ENCODE data around the gene ITGAV. TPM values are rescaled to one million over a fixed set of nuclear protein-coding genes. Genes with fewer than 3 reads are reported as not detected.

ITGAV gene
- total RNA-seq, 2 donors from 2014 or later, result 31.6 to 54.6 TPM

DNA sequence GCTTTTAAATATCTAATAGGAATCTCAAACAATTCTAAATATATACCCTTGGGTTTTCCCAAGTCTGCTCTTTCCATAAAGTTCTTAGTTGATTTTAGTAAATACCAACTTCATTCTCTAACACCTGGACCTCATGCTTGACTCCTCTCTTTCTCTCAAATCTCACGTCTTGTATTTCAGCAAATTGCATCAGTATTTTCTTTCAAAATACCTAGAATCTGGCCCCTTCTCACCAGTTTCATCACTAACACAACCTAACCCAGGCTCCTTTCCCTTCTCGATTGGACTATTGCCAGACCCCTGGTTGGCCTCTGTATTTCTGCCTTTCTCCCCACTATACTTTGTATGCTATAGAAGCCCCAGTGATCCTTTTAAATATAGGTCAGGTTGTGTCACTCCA, 81.0 kb downstream of the ITGAV start:
- peaks cover 12% of the 10 kb centered on the region for H3K36me3 ChIP-seq
- no peaks in the 10 kb centered on the region for H3K9me3 ChIP-seq
- TF ChIP-seq, protein P1, sequence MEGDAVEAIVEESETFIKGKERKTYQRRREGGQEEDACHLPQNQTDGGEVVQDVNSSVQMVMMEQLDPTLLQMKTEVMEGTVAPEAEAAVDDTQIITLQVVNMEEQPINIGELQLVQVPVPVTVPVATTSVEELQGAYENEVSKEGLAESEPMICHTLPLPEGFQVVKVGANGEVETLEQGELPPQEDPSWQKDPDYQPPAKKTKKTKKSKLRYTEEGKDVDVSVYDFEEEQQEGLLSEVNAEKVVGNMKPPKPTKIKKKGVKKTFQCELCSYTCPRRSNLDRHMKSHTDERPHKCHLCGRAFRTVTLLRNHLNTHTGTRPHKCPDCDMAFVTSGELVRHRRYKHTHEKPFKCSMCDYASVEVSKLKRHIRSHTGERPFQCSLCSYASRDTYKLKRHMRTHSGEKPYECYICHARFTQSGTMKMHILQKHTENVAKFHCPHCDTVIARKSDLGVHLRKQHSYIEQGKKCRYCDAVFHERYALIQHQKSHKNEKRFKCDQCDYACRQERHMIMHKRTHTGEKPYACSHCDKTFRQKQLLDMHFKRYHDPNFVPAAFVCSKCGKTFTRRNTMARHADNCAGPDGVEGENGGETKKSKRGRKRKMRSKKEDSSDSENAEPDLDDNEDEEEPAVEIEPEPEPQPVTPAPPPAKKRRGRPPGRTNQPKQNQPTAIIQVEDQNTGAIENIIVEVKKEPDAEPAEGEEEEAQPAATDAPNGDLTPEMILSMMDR (IDR thresholded peaks at IDR 0.05), result no peak
- no peak overlapping the region for H3K9ac ChIP-seq (ENCODE audit: low read depth in 2 of 2, low read length in 2 of 2)
- no peak overlapping the region for H3K27ac ChIP-seq
- no peak for DNase-seq
- H3K4me3 ChIP-seq, result no peak overlapping the region
- no peaks in the 10 kb centered on the region for H3K27me3 ChIP-seq
- intact Hi-C loops (cut with DNase I), result no loop called here
- no peaks in the 10 kb centered on the region for H3K4me1 ChIP-seq

DNA sequence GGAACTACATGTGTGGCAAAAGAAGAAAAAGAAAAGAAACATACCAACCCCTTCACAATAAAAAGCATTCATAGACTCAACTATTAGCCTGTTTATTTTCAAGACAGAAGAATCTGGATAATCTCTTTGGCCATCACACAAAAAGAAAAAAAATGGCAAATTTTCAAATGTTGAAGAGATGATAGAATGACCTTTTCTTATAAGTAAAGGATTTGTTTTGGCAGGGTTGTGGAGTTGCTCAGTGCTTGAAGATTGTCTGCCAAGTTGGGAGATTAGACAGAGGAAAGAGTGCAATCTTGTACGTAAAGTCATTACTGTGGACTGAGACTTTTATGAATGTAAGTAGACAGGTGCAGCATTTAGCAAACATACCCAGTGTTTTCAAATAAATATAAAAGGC, 85.5 kb downstream of the ITGAV start:
- H3K27me3 ChIP-seq, result no peaks in the 10 kb centered on the region
- TF ChIP-seq, protein P1 (IDR thresholded peaks at IDR 0.05), result no peak
- H3K9me3 ChIP-seq, result no peaks in the 10 kb centered on the region
- H3K4me3 ChIP-seq, result no peak overlapping the region
- H3K27ac ChIP-seq, result no peak overlapping the region
- intact Hi-C loops (cut with DNase I), result no loop called here
- H3K36me3 ChIP-seq, result peaks cover 10% of the 10 kb centered on the region
- no peaks in the 10 kb centered on the region for H3K4me1 ChIP-seq
- DNase-seq, result no peak
- no peak overlapping the region for H3K9ac ChIP-seq (ENCODE audit: low read depth in 2 of 2, low read length in 2 of 2)

DNA sequence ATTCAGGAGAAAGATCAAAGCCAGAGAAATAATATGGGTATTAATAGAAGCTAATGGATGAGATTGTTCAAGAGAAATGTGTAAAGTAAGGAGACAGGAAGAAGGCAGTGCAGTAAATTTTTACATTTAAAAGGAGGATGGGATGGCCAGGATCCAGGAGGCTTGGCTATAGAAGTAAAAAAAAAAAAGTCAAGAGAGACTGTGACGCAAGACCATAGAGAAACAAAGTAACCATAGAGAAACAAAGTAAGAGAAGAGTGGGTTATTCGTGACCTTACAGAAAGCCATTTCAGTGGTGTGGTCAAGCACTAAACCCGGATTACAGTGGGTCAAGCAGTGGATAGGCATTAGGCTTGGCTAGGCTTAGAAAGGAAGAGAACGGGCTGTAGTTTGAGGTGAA, 93.5 kb downstream of the ITGAV start:
- intact Hi-C loops (cut with DNase I), result no loop called here
- TF ChIP-seq, protein P1 (IDR thresholded peaks at IDR 0.05), result no peak
- H3K9ac ChIP-seq (ENCODE audit: low read depth in 2 of 2, low read length in 2 of 2), result no peak overlapping the region

DNA sequence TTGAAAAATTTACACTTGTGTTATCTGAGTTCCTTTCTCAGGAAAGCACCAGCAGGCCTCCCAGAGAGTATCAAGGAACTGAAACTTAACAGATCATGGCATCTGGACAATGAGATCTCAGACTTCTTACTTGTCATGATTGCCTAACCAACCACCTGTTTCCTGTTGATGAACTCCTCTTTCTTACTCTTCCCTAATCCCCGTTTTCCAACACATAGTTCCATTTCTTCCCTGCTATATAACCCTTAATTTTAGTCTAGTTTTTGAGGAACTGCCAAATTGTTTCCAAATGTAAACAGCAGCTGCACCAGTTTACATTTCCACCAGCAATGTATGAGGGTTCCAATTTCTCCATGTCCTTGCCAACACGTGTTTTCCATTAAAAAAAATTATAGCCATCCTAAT, 98.0 kb downstream of the ITGAV start:
- H3K4me3 ChIP-seq, result no peak overlapping the region
- H3K27ac ChIP-seq, result no peak overlapping the region
- no peak for DNase-seq
- no peak overlapping the region for H3K9ac ChIP-seq (ENCODE audit: low read depth in 2 of 2, low read length in 2 of 2)
- no peaks in the 10 kb centered on the region for H3K4me1 ChIP-seq
- intact Hi-C loops (cut with DNase I), result no loop called here
- no peaks in the 10 kb centered on the region for H3K36me3 ChIP-seq
- TF ChIP-seq, protein P1 (IDR thresholded peaks at IDR 0.05), result no peak
- no peaks in the 10 kb centered on the region for H3K9me3 ChIP-seq
- no peaks in the 10 kb centered on the region for H3K27me3 ChIP-seq

More for the DNA sequence above, 93.5 kb downstream of the ITGAV start:
- DNase-seq, result no peak
- H3K27me3 ChIP-seq, result no peaks in the 10 kb centered on the region
- H3K36me3 ChIP-seq, result no peaks in the 10 kb centered on the region
- no peak overlapping the region for H3K27ac ChIP-seq
- no peaks in the 10 kb centered on the region for H3K9me3 ChIP-seq
- H3K4me3 ChIP-seq, result no peak overlapping the region
- no peaks in the 10 kb centered on the region for H3K4me1 ChIP-seq

DNA sequence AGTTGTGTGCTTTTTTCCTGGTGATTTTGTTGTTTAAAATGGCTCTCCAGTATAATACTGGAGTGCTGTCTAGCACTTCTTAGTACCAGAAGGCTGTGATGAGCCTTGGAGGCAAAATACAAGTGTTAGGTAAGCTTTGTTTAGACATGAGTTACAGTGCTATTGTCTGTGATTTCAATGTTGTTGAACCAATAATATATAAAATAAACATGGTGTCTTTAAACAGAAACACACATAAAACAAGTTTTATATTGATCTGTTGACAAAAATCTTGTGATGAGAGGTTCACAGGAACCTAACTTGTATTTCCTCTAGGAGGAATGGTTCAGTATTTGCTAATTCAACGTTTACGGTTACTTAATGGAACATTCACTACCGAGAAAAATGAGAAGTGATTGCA, 99.0 kb downstream of the ITGAV start:
- H3K4me1 ChIP-seq, result no peaks in the 10 kb centered on the region
- intact Hi-C loops (cut with DNase I), result no loop called here

More for the DNA sequence above, 99.0 kb downstream of the ITGAV start:
- no peak overlapping the region for H3K27ac ChIP-seq
- no peaks in the 10 kb centered on the region for H3K27me3 ChIP-seq
- no peaks in the 10 kb centered on the region for H3K36me3 ChIP-seq
- H3K4me3 ChIP-seq, result no peak overlapping the region
- DNase-seq, result no peak
- H3K9ac ChIP-seq (ENCODE audit: low read depth in 2 of 2, low read length in 2 of 2), result no peak overlapping the region
- TF ChIP-seq, protein P1 (IDR thresholded peaks at IDR 0.05), result no peak
- no peaks in the 10 kb centered on the region for H3K9me3 ChIP-seq

Data from colonic mucosa (tissue), 4 donors.